Liver (tissue), 9 donors: ENCODE results near the gene TRIOBP. TPM values are rescaled to one million over a fixed set of nuclear protein-coding genes. Genes with fewer than 3 reads are reported as not detected.
A peak's percentile ranks its signal among the peaks of the same experiment; 100 is the strongest.

ENCODE experiments used
- DNase-seq: peaks from one replicate; pipeline ENCODE4 v3.0.0-alpha.2; 2017; ENCODE audit warnings: low spot score
- H3K27ac ChIP-seq, 2 donors: one replicate each; pipeline ENCODE4 v1.7.0; 2013; ENCODE audit warnings: inconsistent platforms in 2 of 2, low read length in 2 of 2, control low read depth in 1 of 2, low read depth in 1 of 2, mild to moderate bottlenecking in 1 of 2
- H3K27me3 ChIP-seq, 4 donors: one replicate each; pipeline versions ENCODE4 v1.6.1 to v1.7.0; 2013; ENCODE audit warnings: low read length in 3 of 4, inconsistent platforms in 1 of 4, mild to moderate bottlenecking in 1 of 4, moderate library complexity in 1 of 4; ENCODE audit not compliant: control insufficient read depth in 4 of 4, insufficient read depth in 4 of 4
- H3K36me3 ChIP-seq, 4 donors: one replicate each; pipeline versions ENCODE4 v1.6.1 to v1.7.0; 2013; ENCODE audit warnings: low read length in 3 of 4, mild to moderate bottlenecking in 3 of 4, low read depth in 1 of 4, moderate library complexity in 1 of 4; ENCODE audit not compliant: control insufficient read depth in 4 of 4, insufficient read depth in 3 of 4
- H3K4me1 ChIP-seq, 4 donors: one replicate each; pipeline versions ENCODE4 v1.6.1 to v1.7.0; 2013; ENCODE audit warnings: low read length in 3 of 4, mild to moderate bottlenecking in 3 of 4, moderate library complexity in 1 of 4; ENCODE audit not compliant: control insufficient read depth in 4 of 4, insufficient read depth in 4 of 4
- H3K4me3 ChIP-seq, 3 donors: one replicate each; pipeline versions ENCODE4 v1.6.1 to v1.7.0; 2013; ENCODE audit warnings: low read length in 3 of 3, control low read depth in 1 of 3, low read depth in 1 of 3, mild to moderate bottlenecking in 1 of 3
- H3K9ac ChIP-seq, 2 donors: one replicate each; pipeline ENCODE4 v1.7.0; 2013; ENCODE audit warnings: low read length in 2 of 2, mild to moderate bottlenecking in 2 of 2, moderate library complexity in 2 of 2, control low read depth in 1 of 2, low read depth in 1 of 2
- H3K9me3 ChIP-seq, 4 donors: one replicate each; pipeline versions ENCODE4 v1.6.1 to v1.7.0; 2013; ENCODE audit warnings: low read length in 3 of 4; ENCODE audit not compliant: control insufficient read depth in 4 of 4
- EGR1 ChIP-seq, 2 donors: IDR thresholded peaks; 2 replicates each; pipeline ENCODE4 v1.6.1; 2016 to 2018; ENCODE audit warnings: antibody characterized with exemption in 2 of 2, low read depth in 2 of 2
- FOXA1 ChIP-seq: IDR thresholded peaks from 2 replicates; pipeline ENCODE4 v1.6.1; 2016; ENCODE audit warnings: antibody characterized with exemption
- FOXA2 ChIP-seq: IDR thresholded peaks from 2 replicates; pipeline ENCODE4 v1.6.1; 2016; ENCODE audit warnings: antibody characterized with exemption
- GABPA ChIP-seq, 2 donors: IDR thresholded peaks in 1 of 2; conservative IDR thresholded peaks in 1 of 2; 2 replicates each; pipeline ENCODE4 v1.6.1; 2016; ENCODE audit warnings: antibody characterized with exemption in 2 of 2, mild to moderate bottlenecking in 1 of 2, moderate library complexity in 1 of 2
- HNF4A ChIP-seq, 2 donors: conservative IDR thresholded peaks; 2 replicates each; pipeline ENCODE4 v1.6.1; 2016; ENCODE audit warnings: antibody characterized with exemption in 2 of 2, mild to moderate bottlenecking in 2 of 2
- HNF4G ChIP-seq: IDR thresholded peaks from 2 replicates; pipeline ENCODE4 v1.6.1; 2016; ENCODE audit warnings: antibody characterized with exemption
- JUND ChIP-seq, 2 donors: IDR thresholded peaks; 2 replicates each; pipeline ENCODE4 v1.6.1; 2016; ENCODE audit warnings: antibody characterized with exemption in 2 of 2
- NR2F2 ChIP-seq: IDR thresholded peaks from 2 replicates; pipeline ENCODE4 v1.6.1; 2016; ENCODE audit warnings: antibody characterized with exemption
- RAD21 ChIP-seq, 2 donors: IDR thresholded peaks; 2 replicates each; pipeline ENCODE4 v1.6.1; 2016; ENCODE audit warnings: antibody characterized with exemption in 2 of 2, mild to moderate bottlenecking in 2 of 2
- RXRA ChIP-seq, 2 donors: IDR thresholded peaks; 2 replicates each; pipeline ENCODE4 v1.6.1; 2017 to 2018; ENCODE audit warnings: antibody characterized with exemption in 2 of 2, mild to moderate bottlenecking in 1 of 2
- SP1 ChIP-seq: IDR thresholded peaks from 2 replicates; pipeline ENCODE4 v1.6.1; 2018; ENCODE audit warnings: antibody characterized with exemption, mild to moderate bottlenecking
- TAF1 ChIP-seq: conservative IDR thresholded peaks from 2 replicates; pipeline ENCODE4 v1.6.1; 2016; ENCODE audit warnings: antibody characterized with exemption, mild to moderate bottlenecking
- YY1 ChIP-seq: IDR thresholded peaks from 2 replicates; pipeline ENCODE4 v1.6.1; 2016; ENCODE audit warnings: antibody characterized with exemption, mild to moderate bottlenecking
- WGBS: extraction: QIAGEN DNeasy Blood & Tissue Kit; methylation state at CpG from one replicate; pipeline ENCODE4 v1.1.7; 2013; 5-methylcytosine and 5-hydroxymethylcytosine counted together
- polyA plus RNA-seq, 2 donors: library from polyadenylated mRNA; stranded (reverse) in 1 of 2; unstranded in 1 of 2; fragments of 200-250 nt in 1 of 2; fragments of >200 nt in 1 of 2; fragmentation: Nextera tagmentation in 1 of 2; extraction: Ambion mirVana in 1 of 2; gene quantifications; one replicate each; pipeline versions ENCODE4 v1.2.1 to v1.2.3, GENCODE V29; 2013 to 2015
- total RNA-seq, 2 donors: library from RNA; depleted of rRNA; stranded (reverse); fragments of >200 nt; gene quantifications; one replicate each; pipeline ENCODE4 v1.2.3, GENCODE V29; 2014
- TF ChIP-seq, protein P1 (sequence below): IDR thresholded peaks from 2 replicates; pipeline ENCODE4 v1.6.1; 2016; ENCODE audit warnings: antibody characterized with exemption
- TF ChIP-seq, protein P2 (sequence below): fragments of 150-350 bp; IDR thresholded peaks from 2 replicates; pipeline ENCODE4 v1.5.1; 2017; ENCODE audit warnings: improper control_type of control experiment, low read depth, low read length; ENCODE audit not compliant: missing input control
- TF ChIP-seq, protein P3 (sequence below): IDR thresholded peaks from 2 replicates; pipeline ENCODE4 v1.6.1; 2016; ENCODE audit warnings: antibody characterized with exemption
- TF ChIP-seq, protein P4 (sequence below): IDR thresholded peaks from 2 replicates; pipeline ENCODE4 v1.6.1; 2016; ENCODE audit warnings: antibody characterized with exemption
- TF ChIP-seq, protein P5 (sequence below): IDR thresholded peaks from 2 replicates; pipeline ENCODE4 v1.6.1; 2016; ENCODE audit warnings: antibody characterized with exemption, mild to moderate bottlenecking
- donor health status: healthy.
- donor health status: healthy.
- donor health status: healthy.
- donor health status: healthy.
- donor health status: healthy.

TRIOBP gene
- total and polyA plus RNA-seq, 4 donors = 4.8 to 41.1 (median 21.6) TPM

DNA sequence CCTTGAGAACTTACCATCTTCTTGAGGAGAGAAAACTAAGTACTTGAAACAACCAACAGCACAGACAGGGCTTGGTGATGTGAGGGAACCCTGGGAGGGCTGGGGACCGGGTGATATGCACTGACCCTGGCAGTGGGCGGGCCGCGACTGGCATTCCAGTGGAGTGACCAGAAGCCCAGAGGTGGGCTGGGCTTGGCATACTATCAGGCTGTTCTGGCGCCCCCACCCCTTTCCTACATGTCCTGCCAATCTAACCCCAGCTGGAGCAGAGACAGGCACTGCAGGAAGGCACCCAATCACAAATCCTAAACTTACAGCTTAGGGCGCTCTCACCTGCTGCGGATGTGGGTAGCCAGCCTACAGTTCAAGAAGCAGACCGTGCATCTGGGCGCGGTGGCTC, 56.9 kb downstream of the TRIOBP start:
- whole genome bisulfite sequencing = 92% methylated on average over 10 of the region's 10 CpGs
- peaks cover 10 to 42% (median 31%) of the 10 kb centered on the region in 4 donors for H3K4me1 ChIP-seq
- no peak overlapping the region for H3K9ac ChIP-seq

More for the DNA sequence above, 56.9 kb downstream of the TRIOBP start:
- H3K27me3 ChIP-seq = no peaks in the 10 kb centered on the region
- TF ChIP-seq SP1 (no peak), GABPA (IDR thresholded peaks at IDR 0.05 in 1 of 2, conservative IDR thresholded peaks at IDR 0.05 in 1 of 2) (no peak), EGR1 (IDR thresholded peaks at IDR 0.05; ENCODE audit: low read depth in 2 of 2) (no peak), HNF4A (conservative IDR thresholded peaks at IDR 0.05) (no peak), JUND (IDR thresholded peaks at IDR 0.05) (no peak), YY1 (no peak), RXRA (IDR thresholded peaks at IDR 0.05) (no peak), FOXA2 (no peak), TAF1 (no peak), NR2F2 (no peak), FOXA1 (no peak), HNF4G (no peak), RAD21 (IDR thresholded peaks at IDR 0.05) (no peak)
- TF ChIP-seq, protein P1, sequence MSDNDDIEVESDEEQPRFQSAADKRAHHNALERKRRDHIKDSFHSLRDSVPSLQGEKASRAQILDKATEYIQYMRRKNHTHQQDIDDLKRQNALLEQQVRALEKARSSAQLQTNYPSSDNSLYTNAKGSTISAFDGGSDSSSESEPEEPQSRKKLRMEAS = no peak
- TF ChIP-seq, protein P2, sequence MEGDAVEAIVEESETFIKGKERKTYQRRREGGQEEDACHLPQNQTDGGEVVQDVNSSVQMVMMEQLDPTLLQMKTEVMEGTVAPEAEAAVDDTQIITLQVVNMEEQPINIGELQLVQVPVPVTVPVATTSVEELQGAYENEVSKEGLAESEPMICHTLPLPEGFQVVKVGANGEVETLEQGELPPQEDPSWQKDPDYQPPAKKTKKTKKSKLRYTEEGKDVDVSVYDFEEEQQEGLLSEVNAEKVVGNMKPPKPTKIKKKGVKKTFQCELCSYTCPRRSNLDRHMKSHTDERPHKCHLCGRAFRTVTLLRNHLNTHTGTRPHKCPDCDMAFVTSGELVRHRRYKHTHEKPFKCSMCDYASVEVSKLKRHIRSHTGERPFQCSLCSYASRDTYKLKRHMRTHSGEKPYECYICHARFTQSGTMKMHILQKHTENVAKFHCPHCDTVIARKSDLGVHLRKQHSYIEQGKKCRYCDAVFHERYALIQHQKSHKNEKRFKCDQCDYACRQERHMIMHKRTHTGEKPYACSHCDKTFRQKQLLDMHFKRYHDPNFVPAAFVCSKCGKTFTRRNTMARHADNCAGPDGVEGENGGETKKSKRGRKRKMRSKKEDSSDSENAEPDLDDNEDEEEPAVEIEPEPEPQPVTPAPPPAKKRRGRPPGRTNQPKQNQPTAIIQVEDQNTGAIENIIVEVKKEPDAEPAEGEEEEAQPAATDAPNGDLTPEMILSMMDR = no peak
- TF ChIP-seq, protein P3, sequence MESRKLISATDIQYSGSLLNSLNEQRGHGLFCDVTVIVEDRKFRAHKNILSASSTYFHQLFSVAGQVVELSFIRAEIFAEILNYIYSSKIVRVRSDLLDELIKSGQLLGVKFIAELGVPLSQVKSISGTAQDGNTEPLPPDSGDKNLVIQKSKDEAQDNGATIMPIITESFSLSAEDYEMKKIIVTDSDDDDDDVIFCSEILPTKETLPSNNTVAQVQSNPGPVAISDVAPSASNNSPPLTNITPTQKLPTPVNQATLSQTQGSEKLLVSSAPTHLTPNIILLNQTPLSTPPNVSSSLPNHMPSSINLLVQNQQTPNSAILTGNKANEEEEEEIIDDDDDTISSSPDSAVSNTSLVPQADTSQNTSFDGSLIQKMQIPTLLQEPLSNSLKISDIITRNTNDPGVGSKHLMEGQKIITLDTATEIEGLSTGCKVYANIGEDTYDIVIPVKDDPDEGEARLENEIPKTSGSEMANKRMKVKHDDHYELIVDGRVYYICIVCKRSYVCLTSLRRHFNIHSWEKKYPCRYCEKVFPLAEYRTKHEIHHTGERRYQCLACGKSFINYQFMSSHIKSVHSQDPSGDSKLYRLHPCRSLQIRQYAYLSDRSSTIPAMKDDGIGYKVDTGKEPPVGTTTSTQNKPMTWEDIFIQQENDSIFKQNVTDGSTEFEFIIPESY = no peak
- TF ChIP-seq, protein P4, sequence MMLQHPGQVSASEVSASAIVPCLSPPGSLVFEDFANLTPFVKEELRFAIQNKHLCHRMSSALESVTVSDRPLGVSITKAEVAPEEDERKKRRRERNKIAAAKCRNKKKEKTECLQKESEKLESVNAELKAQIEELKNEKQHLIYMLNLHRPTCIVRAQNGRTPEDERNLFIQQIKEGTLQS = no peak
- TF ChIP-seq, protein P5, sequence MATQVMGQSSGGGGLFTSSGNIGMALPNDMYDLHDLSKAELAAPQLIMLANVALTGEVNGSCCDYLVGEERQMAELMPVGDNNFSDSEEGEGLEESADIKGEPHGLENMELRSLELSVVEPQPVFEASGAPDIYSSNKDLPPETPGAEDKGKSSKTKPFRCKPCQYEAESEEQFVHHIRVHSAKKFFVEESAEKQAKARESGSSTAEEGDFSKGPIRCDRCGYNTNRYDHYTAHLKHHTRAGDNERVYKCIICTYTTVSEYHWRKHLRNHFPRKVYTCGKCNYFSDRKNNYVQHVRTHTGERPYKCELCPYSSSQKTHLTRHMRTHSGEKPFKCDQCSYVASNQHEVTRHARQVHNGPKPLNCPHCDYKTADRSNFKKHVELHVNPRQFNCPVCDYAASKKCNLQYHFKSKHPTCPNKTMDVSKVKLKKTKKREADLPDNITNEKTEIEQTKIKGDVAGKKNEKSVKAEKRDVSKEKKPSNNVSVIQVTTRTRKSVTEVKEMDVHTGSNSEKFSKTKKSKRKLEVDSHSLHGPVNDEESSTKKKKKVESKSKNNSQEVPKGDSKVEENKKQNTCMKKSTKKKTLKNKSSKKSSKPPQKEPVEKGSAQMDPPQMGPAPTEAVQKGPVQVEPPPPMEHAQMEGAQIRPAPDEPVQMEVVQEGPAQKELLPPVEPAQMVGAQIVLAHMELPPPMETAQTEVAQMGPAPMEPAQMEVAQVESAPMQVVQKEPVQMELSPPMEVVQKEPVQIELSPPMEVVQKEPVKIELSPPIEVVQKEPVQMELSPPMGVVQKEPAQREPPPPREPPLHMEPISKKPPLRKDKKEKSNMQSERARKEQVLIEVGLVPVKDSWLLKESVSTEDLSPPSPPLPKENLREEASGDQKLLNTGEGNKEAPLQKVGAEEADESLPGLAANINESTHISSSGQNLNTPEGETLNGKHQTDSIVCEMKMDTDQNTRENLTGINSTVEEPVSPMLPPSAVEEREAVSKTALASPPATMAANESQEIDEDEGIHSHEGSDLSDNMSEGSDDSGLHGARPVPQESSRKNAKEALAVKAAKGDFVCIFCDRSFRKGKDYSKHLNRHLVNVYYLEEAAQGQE = no peak
- H3K27ac ChIP-seq = peak overlapping the region in 1 of 2 donors; percentile 98
- H3K36me3 ChIP-seq = peaks cover 0 to 16% (median 7%) of the 10 kb centered on the region in 4 donors
- H3K4me3 ChIP-seq = no peak overlapping the region
- no peak for DNase-seq
- H3K9me3 ChIP-seq = no peaks in the 10 kb centered on the region
